UCSD-AML1 (cell line): ENCODE data around the gene PRKAG1.

Experiments used
- DNase-seq: peaks from one replicate; lab custom pipeline; 2025; ENCODE audit not compliant: unreplicated experiment; lab: John Stamatoyannopoulos, UW

Gene PRKAG1

GRCh38 chr12:49050507-49051372 lies 32.2 kb upstream of the PRKAG1 start:
- DNase-seq: no peak

GRCh38 chr12:49049566-49050224 lies 31.1 kb upstream of the PRKAG1 start:
- DNase-seq: no peak

DNA sequence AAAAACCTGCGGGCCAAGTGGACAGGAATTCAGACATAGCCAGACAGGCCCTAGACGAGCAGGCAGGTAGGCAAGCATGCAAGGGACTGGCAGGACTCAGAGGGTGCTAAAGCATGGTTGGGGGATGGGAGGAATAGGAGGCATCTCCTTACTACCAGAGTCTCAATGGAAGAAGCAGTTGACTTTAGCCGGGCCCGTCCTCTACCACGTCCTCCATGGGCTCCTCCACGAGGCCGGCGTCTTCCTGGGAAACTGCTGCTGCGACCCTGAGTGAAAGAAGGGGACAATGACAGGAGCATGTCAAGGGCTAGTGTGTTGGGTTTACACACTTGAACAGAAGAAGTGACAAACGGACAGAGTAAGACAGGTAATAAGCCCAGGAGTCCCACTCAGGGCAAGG lies 30.4 kb upstream of the PRKAG1 start:
- DNase-seq: no peak

GRCh38 chr12:49046129-49046895 lies 27.7 kb upstream of the PRKAG1 start:
- no peak for DNase-seq

DNA sequence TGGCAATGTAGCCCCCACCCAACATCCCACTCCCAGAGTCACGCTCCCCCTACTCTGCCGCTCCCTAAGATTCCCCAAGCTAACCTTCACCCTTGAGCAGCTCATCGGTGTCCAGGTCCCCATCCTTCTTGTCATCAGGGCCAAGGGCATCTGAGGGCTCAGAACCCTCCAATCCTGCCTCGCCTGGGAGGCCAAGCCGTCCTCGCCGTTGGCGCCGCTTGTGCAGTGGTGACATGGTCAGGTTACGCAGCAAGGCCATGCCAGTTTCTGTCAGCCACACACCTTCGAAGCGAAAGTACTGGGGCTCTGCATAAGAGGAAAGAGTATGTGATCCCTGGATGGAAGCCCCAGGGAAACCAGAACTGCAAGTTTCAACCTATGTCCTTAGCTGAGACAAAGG lies 26.1 kb upstream of the PRKAG1 start:
- DNase-seq: no peak

- peak; percentile 68 for DNase-seq
These were observed 25.3 kb upstream of the PRKAG1 start for GRCh38 chr12:49043856-49044258.

GRCh38 chr12:49043241-49043640 lies 24.7 kb upstream of the PRKAG1 start:
- no peak for DNase-seq

DNA sequence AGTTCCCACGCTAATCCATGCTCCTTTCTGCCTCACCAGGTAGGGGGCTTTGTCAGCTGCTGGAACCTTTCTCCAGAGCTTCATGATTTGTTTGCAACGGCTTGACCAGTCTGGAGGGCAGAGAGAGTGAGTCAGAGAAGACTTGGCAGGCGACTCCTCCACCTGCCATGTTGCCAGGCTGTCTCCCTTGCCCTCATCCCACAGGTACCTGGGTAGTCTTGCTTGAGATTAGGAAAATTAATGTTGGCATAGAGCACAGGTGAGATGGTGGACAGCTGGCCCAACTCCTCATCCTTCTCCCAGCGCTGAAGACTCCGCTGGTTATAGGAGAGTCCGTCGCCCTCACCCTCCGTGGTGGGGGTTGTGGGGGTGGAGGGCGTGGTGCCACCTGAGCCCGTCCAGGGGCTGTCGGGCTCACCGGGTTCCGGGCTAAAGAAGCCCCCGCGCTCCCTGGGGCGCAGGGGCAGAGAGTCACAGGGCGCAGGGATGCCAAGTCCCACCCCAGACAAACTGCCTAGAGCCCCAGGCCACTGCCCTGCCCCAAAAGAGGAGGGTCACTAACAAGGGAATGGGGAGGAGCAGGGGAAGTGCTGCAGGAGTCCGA lies 23.4 kb upstream of the PRKAG1 start:
- DNase-seq: no peak

DNA sequence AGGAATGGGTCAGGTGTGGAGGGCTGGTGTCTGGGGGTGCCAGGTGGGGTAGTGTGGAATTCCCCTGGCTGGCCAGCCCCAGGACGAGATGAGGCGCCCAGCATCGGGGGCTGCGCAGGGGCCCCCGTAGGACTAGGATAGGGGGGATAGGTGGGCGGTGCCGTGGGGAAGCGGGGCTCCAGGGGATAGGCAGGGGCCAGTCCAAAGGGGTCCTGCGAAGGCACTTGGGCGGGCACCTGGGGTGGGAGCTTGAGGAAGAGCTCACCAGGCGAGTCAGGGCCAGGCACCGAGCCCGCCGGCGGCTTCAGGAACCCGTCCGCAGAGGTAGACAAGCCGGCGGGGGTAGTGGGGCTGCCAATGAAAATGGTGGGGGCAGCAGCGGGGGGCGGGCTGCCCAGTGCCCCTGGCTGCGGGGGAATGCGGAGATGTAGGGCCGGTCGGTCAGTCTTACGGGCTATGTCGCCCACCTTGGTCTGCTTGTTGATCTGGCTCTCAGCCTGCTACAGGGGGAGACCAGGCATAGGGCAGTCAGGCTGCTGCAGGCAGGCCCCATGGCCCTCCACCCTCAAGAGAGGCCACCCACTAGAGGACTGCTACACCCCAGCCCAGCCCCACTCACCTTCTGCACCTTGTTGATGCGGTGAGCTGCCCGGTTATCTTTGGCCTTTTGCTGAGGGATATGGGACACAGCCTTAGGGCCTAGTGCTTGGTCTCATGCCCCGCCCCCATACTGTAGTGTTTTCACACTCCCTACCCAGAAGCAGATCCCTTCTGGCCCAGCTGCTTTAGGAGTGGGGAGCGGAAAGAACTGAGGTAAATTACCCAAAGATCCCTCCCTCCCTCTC lies 22.7 kb upstream of the PRKAG1 start:
- no peak for DNase-seq

DNA sequence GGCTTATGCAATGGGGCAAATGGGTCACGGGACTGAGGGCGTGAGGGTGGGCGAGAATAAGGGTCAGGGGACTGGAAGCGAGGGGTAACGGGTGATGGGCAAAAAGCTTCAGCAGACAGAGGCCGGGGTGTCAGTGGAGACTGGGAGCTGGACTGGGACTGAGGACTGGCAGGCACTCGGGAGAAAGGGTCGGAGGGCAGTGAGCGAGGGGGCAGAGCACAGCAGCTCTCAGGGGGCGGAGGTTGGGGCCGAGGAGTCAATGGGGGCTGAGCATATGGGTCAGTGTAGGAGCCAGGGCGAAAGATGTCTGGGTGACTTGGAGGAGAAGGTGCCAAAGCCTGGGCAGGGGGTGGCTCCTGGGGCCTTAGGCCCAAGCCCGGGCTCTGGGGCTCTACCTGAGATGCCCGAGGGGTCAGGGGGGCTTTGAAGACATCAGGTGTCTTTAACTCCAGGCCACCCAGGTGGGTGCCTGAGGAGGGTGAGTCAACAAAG lies 21.8 kb upstream of the PRKAG1 start:
- no peak for DNase-seq

- no peak for DNase-seq
These were observed 21.1 kb upstream of the PRKAG1 start for GRCh38 chr12:49039421-49040363.

GRCh38 chr12:49038291-49038955 lies 19.8 kb upstream of the PRKAG1 start:
- no peak for DNase-seq

- no peak for DNase-seq
These were observed 19.3 kb upstream of the PRKAG1 start for GRCh38 chr12:49037947-49038237.

- DNase-seq: no peak
These were observed 18.8 kb upstream of the PRKAG1 start for GRCh38 chr12:49037111-49037946.

GRCh38 chr12:49036029-49036428 lies 17.5 kb upstream of the PRKAG1 start:
- no peak for DNase-seq

- DNase-seq: no peak
These were observed 15.7 kb upstream of the PRKAG1 start for GRCh38 chr12:49034286-49034622.

DNA sequence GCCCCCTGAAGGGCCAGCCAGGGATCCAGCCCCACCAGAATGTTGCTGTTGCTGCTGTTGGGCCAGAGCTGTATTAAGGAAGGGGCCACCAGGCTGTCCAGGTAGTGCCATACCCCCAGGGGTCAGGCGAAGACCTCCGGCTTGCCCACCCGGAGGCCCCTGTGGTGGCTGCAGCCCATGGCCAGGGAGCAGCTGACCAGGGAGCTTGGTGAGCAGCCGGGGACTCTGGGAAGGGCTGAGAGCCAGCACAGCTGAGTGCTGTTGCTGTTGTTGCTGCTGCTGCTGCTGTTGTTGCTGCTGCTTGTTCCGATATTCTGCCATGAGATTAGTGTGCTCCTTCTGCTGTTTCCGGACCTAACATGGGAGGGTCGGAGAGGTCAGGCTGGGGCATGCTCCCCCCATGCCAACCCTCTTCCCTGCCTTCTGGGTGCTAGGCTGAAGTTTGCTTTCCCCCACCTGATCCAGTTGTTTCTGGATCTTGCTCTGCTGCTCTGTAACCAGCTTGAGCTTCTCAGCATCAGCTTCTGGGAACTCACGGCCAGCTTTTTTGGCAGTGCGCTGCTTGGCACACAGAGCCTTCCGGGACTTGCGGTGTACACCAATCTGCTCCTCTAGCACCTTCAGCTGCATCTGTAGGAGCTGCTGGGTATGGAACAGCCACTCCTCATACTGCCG lies 15.2 kb upstream of the PRKAG1 start:
- no peak for DNase-seq
